Dedifferentiated amniotic fluid mesenchymal stem cell (primary cell): ENCODE data around the gene PTGIR.

Source experiments
- DNase-seq: peaks from one replicate; pipeline ENCODE4 v3.0.0-alpha.2; 2016; ENCODE audit errors: extremely low spot score

The PTGIR gene

GRCh38 chr19:46624958-46625661, at the start of gene PTGIR:
TSS of gene PTGIR (minus strand) at chr19:46625089. CDS start at chr19:46624225, 864 bp downstream.
- DNase-seq = peak; percentile 60

DNA sequence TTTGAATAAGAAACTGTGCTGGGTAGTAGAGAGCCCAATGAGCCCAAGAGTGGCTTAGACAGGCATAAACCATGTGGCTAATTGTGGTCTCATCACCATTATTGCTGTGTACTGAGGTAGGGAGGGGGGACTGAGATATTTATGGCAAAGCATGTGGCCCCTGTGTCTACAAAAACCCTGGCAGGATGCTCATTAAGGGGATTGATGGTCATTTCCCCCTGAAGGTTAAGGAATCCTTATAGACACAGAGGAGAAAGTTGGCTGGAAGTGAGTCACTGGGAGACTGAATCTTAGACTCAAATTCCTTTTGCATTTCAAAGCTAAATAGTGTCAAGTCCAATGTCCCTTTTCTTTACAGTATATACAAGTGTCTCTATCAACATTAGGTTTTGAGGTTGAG, 45.9 kb upstream of the PTGIR start:
- no peak for DNase-seq

- DNase-seq = no peak
These were observed 43.8 kb upstream of the PTGIR start for GRCh38 chr19:46668662-46669061.

DNA sequence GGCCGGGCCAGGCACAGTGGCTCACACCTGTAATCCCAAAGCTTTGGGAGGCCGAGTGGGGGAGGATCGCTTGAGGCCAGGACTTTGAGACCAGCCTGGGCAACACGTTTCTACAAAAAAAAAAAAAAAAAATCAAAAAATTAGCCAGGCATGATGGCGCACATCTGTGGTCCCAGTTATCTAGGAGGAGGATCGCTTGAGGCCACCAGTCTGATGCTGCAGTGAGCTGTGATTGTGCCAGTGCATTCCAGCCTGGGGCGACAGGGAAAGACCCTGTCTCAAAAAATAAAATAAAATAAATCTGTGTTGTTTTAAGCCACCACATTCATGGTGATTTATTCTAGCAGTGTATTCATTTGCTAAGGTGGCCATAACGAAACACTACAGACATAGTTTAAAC, 40.2 kb upstream of the PTGIR start:
- DNase-seq = no peak

DNA sequence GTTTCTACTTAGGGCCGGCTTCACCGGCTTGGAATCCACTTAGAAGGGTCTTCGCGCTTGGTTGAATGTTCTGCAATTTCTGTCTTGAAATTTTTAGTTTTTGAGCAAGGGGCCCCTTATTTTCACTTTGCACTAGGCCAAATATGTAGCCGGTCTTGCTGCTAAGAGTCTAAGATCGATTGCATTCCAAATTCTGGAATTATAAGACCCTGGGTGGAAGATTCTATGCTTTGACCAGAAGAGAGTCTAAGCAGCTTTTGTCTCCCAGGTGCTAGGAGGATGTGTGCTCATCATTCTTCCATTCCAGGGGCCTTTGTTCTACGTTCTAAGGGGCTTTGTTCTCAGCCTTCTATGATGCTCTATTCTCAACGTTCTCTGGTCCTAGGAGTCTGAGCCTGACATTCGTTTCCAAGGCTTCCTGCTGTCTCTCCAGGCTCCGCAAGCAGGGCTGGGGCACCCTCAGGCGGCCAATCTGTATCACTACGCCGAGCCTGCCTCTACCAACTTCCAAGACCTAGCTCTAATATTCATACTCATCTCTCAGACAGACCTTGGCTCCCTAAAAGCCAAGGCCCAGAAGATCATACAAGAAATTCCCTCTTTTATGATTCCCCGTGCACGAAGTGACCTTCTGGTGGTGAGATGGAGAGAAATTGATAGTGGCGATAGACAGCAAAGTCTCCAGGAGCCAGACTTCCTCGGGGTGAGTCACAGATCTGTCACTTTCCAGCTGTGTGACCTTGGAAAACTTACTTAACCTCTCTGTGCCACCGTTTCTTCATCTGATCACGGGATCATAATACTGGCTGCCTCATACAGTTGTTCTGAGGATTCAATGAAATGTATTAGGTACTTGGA, 37.1 kb upstream of the PTGIR start:
- peak; percentile 91 for DNase-seq

GRCh38 chr19:46661020-46661731, 36.3 kb upstream of the PTGIR start, which contains the start of gene DACT3:
TSS of gene DACT3 (minus strand) at chr19:46661182. CDS start at chr19:46661064, 118 bp downstream.
- DNase-seq = peak; percentile 100

- no peak for DNase-seq
These were observed 35.7 kb upstream of the PTGIR start for GRCh38 chr19:46660551-46661019.

GRCh38 chr19:46660008-46660517, 35.2 kb upstream of the PTGIR start:
- no peak for DNase-seq

- no peak for DNase-seq
These were observed 34.5 kb upstream of the PTGIR start for GRCh38 chr19:46659151-46660007.

DNA sequence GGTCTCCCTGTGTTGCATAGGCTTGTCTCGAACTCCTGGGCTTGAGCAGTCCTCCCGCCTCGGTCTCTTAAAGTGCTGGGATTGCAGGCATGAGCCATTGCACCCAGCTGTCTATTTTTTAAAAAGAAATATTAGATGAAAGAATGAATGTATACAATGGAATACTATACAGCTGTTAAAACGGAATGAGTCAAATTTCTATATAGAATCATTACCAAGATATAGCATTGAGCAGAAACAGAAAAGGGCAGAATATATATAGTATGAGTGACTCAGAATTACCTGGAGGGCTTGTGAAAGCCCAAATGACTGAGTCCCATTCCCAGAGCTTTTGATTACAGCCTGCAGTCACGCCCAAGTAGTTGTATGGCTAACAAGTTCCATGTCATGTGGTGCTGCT, 31.7 kb upstream of the PTGIR start:
- DNase-seq = no peak

- DNase-seq = no peak
These were observed 29.8 kb upstream of the PTGIR start for GRCh38 chr19:46654621-46655152.

DNA sequence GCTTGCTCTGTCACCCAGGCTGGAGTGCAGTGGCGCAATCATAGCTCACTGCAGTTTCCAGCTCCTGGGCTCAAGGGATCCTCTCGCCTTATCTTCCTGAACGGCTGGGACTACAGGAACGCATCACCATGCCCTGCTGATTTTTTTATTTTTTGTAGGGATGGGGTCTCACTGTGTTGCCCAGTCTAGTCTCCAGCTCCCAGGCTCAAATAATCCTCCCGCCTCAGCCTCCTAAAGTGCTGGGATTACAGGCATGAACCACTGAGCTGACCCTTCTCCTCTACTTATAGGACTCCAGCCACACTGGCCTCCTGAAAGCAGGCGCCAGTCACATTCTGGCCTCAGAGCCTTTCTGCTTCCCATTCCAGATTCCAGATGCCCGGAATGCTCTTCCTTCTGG, 25.6 kb upstream of the PTGIR start:
- DNase-seq = no peak

DNA sequence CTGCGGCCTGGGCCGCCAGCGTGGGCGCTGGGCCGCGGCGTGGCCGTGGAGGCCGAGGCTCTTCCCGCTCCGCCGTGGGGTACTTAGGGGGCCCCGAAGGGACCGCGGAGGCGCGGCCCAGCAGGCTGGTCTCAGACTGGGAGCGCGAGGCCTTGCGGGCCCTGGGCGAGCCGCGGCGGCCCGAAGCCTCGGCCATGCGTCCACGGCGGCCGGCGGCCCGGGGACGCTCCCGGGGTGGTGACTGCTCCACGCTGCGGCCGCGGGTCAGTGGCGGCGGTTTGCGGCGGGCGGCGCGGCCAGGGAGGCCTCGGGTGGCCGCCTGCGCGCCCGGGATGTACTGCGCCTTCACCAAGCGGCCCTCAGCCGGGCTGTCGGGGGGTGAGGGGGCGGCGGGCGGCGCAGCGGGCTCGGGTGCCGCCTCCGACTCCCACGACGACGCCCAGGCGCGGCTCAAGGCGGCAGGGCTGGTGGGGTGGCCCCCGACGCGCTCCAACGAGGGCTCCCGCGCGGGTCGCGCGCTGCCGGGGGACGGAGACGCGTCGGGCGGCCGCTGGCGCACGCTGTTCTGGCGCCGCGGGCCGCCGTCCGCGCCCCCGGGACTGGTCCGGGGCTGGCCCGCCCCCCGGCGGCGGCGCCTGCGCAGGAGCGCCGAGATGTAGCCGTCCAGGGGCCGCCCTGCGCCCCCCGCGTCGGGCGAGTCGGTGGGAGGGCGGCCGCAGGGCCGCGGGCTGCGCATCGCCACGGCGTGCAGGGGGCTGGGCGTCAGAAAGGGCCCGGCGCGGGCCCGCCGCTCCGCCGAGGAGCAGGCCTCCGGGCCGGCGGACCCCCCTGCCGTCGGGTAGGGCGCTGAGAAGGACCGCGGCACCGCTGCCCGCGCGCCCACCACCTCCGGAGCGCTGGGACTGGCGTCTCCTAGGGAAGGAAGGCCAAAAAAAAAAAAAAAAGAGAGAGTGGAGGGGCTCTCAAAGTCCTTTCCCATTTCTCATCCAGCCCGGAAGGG, 24.4 kb upstream of the PTGIR start:
- DNase-seq = no peak

DNA sequence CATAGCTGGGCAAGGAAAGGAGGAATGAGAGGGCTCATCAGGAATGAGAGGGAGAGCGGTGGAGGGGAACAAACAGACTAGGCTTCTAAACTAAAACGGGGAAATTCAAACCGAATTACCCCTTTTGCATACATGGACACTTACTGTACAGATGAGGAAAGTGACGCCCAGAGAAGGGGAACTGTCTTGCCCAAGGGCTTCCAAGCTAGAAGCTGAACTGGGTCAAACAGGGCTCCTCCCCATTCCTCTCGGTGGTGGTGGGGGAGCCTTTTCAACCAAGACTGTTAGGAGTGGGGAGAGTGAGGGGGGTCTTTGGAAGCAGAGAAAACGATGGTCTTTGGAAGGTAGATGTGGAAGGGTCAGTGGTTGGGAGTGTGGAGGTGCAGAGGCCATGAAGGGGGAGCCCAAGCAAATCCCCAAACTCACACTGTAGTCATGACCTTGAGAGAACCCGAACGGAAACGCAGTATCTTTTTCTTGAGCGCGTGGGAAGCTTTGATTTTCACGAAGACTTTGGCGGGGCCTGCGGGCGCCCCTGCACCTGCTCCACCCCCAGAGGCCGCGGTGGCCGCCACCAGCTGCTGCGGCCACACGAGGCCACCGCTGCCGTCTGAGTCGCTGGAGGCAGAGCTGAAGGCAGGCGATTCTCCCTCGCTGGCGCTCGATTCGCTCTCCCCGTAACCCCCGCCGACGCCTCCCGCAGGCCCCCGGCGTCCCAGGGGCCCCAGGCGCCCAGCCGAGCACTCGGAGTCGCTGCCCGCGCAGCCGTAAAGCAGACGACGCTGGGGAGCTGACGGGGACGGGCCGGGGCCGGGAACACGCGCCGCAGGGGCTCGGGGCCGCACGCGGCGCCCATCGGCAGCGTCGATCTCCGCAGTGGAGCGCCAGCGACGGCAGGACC, 23.4 kb upstream of the PTGIR start:
- no peak for DNase-seq

DNA sequence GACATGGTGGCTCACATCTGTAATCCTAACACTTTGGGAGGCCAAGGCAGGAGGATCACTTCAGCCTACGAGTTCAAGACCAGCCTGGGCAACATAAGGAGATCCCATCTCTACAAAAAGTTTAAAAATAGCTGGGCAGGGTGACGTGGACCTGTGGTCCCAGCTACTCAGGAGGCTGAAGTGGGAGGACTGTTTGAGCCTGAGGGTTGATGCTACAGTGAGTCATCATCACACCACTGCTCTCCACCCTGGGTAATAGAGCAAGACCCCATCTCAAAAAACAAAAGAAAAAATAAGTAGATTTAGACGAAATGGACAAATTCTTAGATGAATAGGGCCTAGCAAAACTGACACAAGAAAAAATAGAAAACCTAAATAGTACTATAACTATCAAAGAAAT, 21.5 kb upstream of the PTGIR start:
- DNase-seq = no peak

- no peak for DNase-seq
These were observed 19.8 kb upstream of the PTGIR start for GRCh38 chr19:46644720-46645119.

- no peak for DNase-seq
These were observed 15.8 kb upstream of the PTGIR start for GRCh38 chr19:46640656-46641055.

GRCh38 chr19:46639358-46640182, 14.7 kb upstream of the PTGIR start:
- peak; percentile 20 for DNase-seq
